HG02642 (cell line): ENCODE measurements around the gene PODXL2.

ENCODE experiments used
- ATAC-seq: cut with Tn5 transposase; IDR thresholded peaks from one replicate; pipeline ENCODE4 v1.9.1; 2021; ENCODE audit warnings: mild to moderate bottlenecking; ENCODE audit not compliant: unreplicated experiment, poor library complexity

PODXL2 gene

GRCh38 chr3:127717357-127718244, 88.6 kb downstream of the PODXL2 start:
- no peak for ATAC-seq

- no peak for ATAC-seq
These were observed 89.4 kb downstream of the PODXL2 start for GRCh38 chr3:127718245-127718915.

- ATAC-seq, result no peak
These were observed 89.9 kb downstream of the PODXL2 start for GRCh38 chr3:127718916-127719290.

DNA sequence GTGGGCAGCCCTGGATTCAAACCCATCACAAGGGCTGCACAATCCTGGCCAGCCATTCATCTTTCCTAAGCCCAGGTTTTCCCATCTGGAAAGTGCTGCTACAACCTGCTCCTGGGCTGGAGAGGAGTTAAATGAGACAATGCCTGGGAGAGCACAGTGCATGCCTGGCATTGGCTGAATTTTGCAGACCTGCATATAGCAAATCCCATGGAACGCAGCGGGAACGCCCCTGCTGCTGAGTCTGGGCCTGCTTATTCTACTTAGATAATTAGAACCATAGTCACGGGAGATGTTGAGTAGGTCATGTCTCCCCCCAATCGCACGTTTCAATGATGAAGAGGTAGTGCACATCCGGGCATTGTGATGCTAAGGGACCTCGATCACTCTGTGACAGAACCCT, 90.4 kb downstream of the PODXL2 start:
- ATAC-seq, result no peak

DNA sequence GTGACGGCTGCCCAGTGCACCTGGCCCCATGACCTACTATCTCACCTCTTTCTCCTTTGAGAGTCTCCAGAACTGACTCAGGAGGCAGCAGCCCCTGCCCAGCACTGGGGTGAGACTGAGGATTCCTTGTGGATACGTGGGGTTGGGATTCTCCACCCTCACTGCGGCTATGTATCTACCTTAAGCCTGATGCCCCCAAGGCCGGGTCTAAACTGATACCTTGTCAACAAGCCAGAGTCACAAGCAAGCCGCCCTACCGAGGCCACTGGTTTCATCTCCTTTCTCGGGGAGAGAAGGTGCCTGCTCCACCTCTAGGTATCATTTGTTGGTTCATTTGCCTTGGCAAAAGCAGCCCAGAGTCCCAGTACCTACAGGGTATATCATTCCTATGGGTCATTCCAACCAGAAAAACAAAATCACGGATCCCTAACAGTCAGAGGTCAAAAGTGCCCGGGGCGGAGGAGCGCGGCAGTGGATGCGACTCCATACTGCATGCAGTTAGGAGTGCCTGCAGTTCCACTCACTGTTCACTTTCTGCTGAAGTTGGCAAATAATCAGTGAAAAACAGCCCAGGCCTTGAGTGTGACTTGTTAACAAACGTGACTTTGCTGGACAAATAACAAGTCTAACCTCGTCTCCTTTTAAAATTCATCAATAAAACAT, 91.3 kb downstream of the PODXL2 start:
- no peak for ATAC-seq

GRCh38 chr3:127720985-127721935, 92.3 kb downstream of the PODXL2 start:
- no peak for ATAC-seq

DNA sequence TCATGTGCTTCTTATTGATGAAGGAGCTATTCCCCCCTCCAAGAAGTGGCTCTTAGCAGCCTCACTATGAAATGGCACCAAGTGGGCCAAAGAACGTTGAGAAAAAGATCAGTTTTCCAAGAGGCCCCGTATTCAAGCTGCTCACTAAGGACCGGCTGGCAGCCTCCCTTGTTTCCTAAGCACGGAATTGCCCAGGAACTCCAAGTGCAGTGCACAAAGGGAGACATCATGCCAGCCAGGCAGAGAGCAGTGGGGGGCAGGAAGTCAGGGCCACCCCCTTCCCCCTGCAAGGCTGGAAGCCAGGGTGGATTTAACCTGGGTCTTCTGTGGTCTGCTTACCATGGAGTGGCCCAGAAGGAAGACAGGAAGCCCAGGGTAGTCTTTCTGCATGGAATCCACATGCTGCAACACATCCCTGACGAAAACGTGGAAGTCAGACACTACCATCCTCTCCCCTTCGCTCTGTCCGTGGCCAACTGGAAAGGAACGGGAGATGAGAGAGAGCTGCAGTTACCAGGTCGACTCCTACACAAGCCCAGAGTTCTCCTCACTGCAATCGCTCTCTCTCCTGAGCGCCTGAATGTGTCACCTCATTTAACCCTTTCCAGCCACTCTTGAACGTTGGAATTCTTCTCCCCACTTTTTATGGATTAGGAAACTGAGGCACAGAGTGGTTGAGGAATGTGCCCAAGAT, 93.3 kb downstream of the PODXL2 start:
- no peak for ATAC-seq
